HG03342 (cell line): ENCODE results near the gene ACOT13.
"Not testable (repeated sequence)": the region's sequence is repeated elsewhere in the genome, so short reads cannot be mapped to it uniquely, and the experiment has no call there.

Experiments
- ATAC-seq: cut with Tn5 transposase; IDR thresholded peaks from one replicate; pipeline ENCODE4 v1.9.1; 2021; ENCODE audit warnings: mild to moderate bottlenecking, moderate library complexity; ENCODE audit not compliant: unreplicated experiment

The ACOT13 gene

GRCh38 chr6:24661759-24662158, 5.1 kb upstream of the ACOT13 start:
- not testable (repeated sequence) for ATAC-seq

- no peak for ATAC-seq
These were observed 4.6 kb upstream of the ACOT13 start for GRCh38 chr6:24662236-24662635.

- ATAC-seq: no peak
These were observed 3.7 kb upstream of the ACOT13 start for GRCh38 chr6:24663189-24663588.

- ATAC-seq: no peak
These were observed 2.6 kb upstream of the ACOT13 start for GRCh38 chr6:24664046-24664987.

GRCh38 chr6:24666097-24666640, 708 bp upstream of the ACOT13 start:
- ATAC-seq: peak; percentile 36

- ATAC-seq: peak; percentile 4
These were observed 514 bp downstream of the ACOT13 start for GRCh38 chr6:24667378-24667803.

- not testable (repeated sequence) for ATAC-seq
These were observed 1.5 kb downstream of the ACOT13 start for GRCh38 chr6:24668066-24668996.

GRCh38 chr6:24668997-24669361, 2.1 kb downstream of the ACOT13 start:
- ATAC-seq: no peak

GRCh38 chr6:24670492-24670891, 3.6 kb downstream of the ACOT13 start:
- not testable (repeated sequence) for ATAC-seq

- not testable (repeated sequence) for ATAC-seq
These were observed 4.2 kb downstream of the ACOT13 start for GRCh38 chr6:24671077-24671476.

- no peak for ATAC-seq
These were observed 5.8 kb downstream of the ACOT13 start for GRCh38 chr6:24672620-24673182.

GRCh38 chr6:24673625-24674024, 6.7 kb downstream of the ACOT13 start:
- no peak for ATAC-seq

- not testable (repeated sequence) for ATAC-seq
These were observed 12.0 kb downstream of the ACOT13 start for GRCh38 chr6:24678792-24679352.

- no peak for ATAC-seq
These were observed 13.7 kb downstream of the ACOT13 start for GRCh38 chr6:24680582-24680981.

- no peak for ATAC-seq
These were observed 16.7 kb downstream of the ACOT13 start for GRCh38 chr6:24683297-24684296.

- ATAC-seq: no peak
These were observed 19.5 kb downstream of the ACOT13 start for GRCh38 chr6:24686408-24686807.

GRCh38 chr6:24686946-24687345, 20.1 kb downstream of the ACOT13 start:
- no peak for ATAC-seq

GRCh38 chr6:24689964-24690363, 23.1 kb downstream of the ACOT13 start:
- no peak for ATAC-seq

GRCh38 chr6:24690593-24690992, 23.7 kb downstream of the ACOT13 start:
- no peak for ATAC-seq
